NCI-H1092 treated with DMSO at 0.1 percent for 48 hours (cell line): ENCODE results near the gene KCNIP3.
"Not testable (repeated sequence)": the region's sequence is repeated elsewhere in the genome, so short reads cannot be mapped to it uniquely, and the experiment has no call there.

Experiments
- DNase-seq: peaks from one replicate; lab custom pipeline; 2025; lab: John Stamatoyannopoulos, UW

The KCNIP3 gene

DNA sequence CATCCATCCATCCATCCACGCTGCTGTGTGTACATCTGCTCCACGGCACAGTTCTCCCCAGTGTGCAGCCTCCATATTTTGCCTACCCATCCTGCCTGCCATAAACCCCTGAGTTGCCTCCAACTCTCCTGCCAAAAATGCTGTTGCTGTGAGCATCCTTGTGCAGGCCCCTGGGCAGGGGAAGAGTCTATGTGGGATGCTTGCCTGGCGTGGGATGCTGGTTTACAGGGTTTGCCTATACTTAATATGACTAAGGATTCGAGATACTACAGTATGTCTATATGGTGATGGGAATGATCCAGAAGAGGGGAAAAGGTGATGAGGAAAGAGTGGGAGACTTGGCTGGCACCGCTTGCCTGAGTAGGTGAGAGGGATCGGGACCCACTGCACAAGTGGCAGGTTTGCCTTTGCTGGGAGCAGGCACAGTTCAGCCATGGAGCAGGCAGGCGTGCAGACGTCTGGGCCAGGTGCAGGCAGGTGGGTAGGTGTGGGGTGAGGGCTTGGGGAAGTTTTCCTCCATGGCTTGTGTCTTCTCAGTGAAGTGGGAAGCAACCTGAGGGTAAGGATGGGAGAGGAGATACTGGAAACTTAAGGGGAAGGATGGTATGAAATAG, 75.2 kb downstream of the KCNIP3 start:
- no peak for DNase-seq

DNA sequence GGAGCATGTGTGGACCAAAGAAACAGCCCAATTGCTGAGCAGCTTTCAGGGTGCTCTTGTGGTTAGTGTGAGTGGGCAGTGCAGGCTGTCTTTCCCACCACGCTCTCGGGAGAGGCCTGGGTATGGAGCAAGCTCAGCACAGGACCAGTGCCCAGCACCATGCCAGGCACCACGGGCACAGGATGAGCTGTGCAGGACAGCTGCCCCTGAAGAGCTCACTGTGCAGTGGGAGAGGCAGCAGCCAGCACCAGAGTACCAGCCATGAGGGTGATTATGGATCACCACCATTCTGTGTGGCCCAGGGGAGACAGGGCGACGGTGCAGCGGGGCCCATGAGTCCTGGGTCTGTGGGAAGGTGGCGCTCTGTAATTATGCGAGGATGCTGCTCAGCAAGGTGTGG, 75.7 kb downstream of the KCNIP3 start:
- DNase-seq = no peak

DNA sequence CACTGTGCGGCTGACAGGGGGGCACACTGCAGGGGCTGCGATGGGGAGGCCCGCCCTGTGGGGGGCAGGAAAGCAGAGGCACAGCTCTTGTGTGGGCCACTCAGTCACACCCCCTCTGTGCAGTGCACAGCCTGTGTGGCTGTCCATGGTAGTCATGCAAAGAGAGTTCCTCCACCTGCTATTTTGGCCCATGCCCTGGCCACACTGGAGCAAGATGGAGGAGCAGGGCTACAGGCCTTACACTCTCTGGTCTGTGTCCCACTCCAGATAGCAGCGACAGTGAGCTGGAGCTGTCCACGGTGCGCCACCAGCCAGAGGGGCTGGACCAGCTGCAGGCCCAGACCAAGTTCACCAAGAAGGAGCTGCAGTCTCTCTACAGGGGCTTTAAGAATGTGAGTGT, 76.9 kb downstream of the KCNIP3 start:
- no peak for DNase-seq

GRCh38 chr2:95374451-95374920, 77.3 kb downstream of the KCNIP3 start:
- DNase-seq = no peak

GRCh38 chr2:95374921-95375471, 77.8 kb downstream of the KCNIP3 start:
- no peak for DNase-seq

GRCh38 chr2:95375532-95376150, 78.5 kb downstream of the KCNIP3 start:
- no peak for DNase-seq

- DNase-seq = no peak
Measured at GRCh38 chr2:95376311-95377215, 79.4 kb downstream of the KCNIP3 start.

DNA sequence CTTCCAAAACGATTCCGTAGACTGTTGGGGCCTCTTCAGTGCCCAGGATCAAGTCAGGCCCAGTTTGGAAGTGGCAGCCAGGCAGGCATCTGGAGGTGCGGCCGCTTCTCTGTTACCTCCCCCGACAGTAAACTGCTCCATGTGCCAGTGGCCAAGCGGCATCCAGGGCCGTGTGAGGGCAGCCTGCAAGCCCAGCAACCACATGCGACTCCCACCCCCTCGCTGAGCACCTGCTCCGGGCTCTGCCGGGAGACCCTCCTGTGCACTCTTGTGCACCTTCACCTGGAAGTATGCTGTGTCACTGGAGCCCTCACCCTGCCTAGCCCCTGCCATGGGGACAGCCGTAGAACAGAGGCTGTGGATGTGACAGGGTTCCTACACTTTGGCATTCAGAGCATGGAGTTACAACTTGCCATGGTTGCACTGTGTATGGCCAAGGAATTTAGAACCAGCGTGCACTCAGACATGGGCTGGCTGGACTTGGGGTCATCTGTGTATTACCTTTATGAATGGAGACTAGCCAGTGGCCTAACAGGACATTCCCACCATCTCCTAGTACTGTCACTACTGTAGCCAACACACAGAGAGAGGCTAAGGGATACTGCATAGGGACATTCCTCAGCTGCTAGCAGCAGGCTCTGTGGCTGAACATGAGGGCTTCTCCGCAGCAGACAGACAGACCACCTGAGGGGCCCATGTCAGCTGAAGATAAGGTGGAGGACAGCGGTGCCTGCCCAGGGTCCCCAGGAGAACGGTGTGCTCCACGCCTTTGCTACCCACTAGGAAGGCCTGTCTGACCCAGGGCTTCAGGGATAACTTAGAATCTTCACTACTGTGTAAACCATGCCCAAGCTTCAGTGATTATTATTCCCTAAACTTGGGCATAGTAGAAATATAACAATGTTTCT, 80.3 kb downstream of the KCNIP3 start:
- no peak for DNase-seq

- not testable (repeated sequence) for DNase-seq
Measured at GRCh38 chr2:95378281-95378680, 81.1 kb downstream of the KCNIP3 start.

DNA sequence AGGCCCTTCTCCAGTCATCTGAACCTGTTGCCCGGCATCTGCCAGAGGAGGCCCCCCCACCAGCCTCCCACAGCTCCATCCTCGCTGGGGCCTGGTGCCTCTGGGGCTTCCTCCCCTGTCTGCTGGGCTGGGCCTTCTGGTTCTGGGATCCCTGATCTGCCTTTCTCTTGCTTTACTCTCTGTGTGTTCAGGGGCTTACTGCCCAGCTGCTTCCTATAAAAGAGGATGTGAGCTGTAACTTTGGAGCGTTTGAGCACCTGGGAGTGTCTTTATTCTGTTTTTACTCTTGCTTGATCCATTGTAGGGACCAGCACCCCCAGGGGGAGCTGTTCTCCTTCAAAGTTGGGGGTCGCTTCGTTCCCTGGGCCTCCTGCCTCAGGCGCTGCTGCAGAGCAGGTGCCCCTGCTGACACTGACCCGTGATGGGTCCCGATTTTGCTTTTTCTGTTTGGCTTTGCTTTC, 82.3 kb downstream of the KCNIP3 start:
- DNase-seq = no peak

DNA sequence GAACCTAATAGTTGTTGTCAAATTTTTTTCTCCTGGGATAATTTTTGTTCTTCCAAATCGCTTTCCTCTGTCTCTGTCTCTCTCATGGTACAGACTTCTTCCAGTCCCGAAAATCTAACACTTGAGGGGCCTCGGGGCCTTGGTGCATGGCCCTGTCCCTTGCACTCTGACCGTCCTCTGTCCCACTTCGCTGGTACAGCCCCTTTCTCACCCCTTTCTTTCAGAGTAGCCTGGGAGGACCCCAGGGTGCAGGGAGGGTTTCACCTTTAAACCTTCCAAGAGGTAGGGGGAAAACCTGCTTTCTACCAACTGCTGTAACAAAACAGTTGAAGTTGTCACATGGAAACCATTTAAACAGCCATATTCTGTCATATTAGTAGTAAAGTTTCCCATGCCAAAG, 83.1 kb downstream of the KCNIP3 start:
- DNase-seq = no peak

DNA sequence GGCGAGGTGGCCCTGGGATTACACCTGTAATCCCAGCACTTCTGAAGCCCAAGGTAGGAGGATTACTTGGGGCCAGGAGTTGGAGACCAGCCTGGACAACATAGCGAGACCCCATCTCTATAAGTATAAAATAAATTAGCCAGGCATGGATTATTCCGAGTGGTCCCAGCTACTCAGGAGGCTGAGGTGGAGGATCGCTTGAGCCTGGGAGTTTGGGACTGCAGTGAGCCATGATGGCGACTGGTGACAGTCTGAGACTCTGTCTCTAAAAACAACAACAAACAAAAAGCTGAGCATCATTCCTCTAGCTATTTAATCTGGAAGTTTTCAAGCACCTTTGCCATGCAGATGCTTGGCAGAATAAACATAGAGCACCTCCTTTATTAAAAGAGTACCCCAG, 83.6 kb downstream of the KCNIP3 start:
- no peak for DNase-seq

DNA sequence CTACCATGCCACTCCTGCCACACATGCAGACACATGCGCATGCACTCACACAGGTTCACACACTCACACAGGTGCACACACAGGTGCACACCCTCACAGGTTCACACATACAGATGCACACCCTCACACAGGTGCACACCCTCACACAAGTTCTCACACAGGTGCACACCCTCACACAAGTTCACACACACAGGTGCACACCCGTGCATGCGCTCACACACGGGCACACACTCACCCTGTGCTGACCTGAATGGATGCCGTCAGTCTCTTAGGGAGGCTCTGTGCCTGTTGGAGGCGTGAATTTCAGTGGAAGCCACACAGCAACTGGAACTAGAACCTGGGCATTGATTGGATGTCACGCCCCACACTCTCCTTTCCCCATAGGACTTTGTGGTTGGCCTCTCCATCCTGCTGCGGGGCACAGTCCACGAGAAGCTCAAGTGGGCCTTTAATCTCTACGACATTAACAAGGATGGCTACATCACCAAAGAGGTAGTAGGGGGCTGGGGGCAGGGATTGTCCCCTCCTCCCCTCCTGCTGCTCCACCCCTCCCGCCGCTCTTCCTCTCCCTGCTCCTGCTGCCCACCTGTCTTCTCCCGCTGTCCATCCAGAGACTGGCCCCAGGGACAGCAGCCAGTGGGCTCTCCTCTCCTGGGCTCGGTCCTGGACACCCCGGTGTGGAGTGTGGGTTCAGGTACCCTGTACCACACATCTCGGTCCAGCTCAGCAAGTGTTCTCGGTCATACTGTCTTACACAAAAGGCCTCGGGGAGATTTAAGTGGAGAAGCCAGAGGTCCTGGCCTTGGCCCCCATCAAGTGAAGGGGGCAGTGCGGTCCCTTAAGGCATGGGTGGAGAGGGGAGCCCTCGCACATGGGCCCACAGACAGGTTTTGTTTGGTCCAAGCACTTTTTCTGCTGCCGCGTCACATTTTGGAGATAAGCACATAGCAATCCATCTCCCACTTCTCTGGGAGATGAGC, 84.4 kb downstream of the KCNIP3 start:
- no peak for DNase-seq

DNA sequence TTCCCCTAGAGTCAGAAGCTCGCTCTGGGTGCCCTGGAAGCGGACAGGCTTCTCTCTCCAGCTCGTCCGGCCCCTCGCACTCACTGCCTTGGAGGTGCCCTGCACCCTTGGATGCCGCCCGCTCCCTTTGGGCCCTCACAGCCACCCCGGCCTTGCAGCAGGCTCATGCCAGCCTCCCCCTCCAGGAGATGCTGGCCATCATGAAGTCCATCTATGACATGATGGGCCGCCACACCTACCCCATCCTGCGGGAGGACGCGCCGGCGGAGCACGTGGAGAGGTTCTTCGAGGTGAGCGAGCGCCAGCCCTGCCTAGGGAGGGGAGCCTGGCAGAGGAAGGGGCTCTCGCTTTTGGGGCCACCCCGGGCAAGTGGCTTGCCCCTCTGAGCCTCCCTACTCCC, 85.0 kb downstream of the KCNIP3 start:
- no peak for DNase-seq

- DNase-seq = no peak
Measured at GRCh38 chr2:95382686-95383634, 85.8 kb downstream of the KCNIP3 start.

GRCh38 chr2:95383635-95384027, 86.5 kb downstream of the KCNIP3 start:
- DNase-seq = no peak

DNA sequence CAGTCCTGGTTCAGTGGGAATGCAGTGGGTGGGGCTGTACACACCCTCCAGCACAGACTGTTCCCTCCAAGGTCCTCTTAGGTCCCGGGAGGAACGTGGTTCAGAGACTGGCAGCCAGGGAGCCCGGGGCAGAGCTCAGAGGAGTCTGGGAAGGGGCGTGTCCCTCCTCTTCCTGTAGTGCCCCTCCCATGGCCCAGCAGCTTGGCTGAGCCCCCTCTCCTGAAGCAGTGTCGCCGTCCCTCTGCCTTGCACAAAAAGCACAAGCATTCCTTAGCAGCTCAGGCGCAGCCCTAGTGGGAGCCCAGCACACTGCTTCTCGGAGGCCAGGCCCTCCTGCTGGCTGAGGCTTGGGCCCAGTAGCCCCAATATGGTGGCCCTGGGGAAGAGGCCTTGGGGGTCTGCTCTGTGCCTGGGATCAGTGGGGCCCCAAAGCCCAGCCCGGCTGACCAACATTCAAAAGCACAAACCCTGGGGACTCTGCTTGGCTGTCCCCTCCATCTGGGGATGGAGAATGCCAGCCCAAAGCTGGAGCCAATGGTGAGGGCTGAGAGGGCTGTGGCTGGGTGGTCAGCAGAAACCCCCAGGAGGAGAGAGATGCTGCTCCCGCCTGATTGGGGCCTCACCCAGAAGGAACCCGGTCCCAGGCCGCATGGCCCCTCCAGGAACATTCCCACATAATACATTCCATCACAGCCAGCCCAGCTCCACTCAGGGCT, 87.9 kb downstream of the KCNIP3 start:
- DNase-seq = no peak

DNA sequence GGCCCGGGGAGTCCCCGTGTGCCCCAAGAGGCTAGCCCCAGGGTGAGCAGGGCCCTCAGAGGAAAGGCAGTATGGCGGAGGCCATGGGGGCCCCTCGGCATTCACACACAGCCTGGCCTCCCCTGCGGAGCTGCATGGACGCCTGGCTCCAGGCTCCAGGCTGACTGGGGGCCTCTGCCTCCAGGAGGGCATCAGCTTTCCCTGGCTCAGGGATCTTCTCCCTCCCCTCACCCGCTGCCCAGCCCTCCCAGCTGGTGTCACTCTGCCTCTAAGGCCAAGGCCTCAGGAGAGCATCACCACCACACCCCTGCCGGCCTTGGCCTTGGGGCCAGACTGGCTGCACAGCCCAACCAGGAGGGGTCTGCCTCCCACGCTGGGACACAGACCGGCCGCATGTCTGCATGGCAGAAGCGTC, 88.4 kb downstream of the KCNIP3 start:
- DNase-seq = no peak
